ENCODE data around the gene ALKBH1. TPM values are rescaled to one million over a fixed set of nuclear protein-coding genes. Genes with fewer than 3 reads are reported as not detected.

ALKBH1 gene
- total RNA-seq, 6 donors from 2014 or later, result 6.3 to 10.8 (median 9.0) TPM

- Histone ChIP-seq H3K4me3 (no peak overlapping the region), H3K27ac (no peak overlapping the region), H3K27me3 (no peaks in the 10 kb centered on the region), H3K4me1 (peaks cover 15 to 24% (median 18%) of the 10 kb centered on the region in 4 donors), H3K9me3 (no peaks in the 10 kb centered on the region), H3K36me3 (no peaks in the 10 kb centered on the region)
- TF ChIP-seq POLR2AphosphoS5 (IDR thresholded peaks at IDR 0.05) (no peak), POLR2A (IDR thresholded peaks at IDR 0.05) (no peak), EP300 (IDR thresholded peaks at IDR 0.05) (no peak), CTCF (IDR thresholded peaks at IDR 0.05) (no peak)
- DNase-seq (no peak), ATAC-seq (ENCODE audit: low FRiP score in 2 of 2) (no peak)
- WGBS, 2 donors, result 66 to 75% methylated on average over 15 of the region's 15 CpGs
Measured at GRCh38 chr14:77645520-77646230, 62.1 kb downstream of the ALKBH1 start.

GRCh38 chr14:77642407-77642806 is 65.4 kb downstream of the ALKBH1 start:
- TF ChIP-seq POLR2A (IDR thresholded peaks at IDR 0.05) (no peak), POLR2AphosphoS5 (IDR thresholded peaks at IDR 0.05) (no peak), CTCF (IDR thresholded peaks at IDR 0.05) (no peak), EP300 (IDR thresholded peaks at IDR 0.05) (no peak)
- peak overlapping the region; percentile 81 to 94 (median 86) for H3K27ac ChIP-seq
- H3K27me3 ChIP-seq, result no peaks in the 10 kb centered on the region
- H3K4me1 ChIP-seq, result peaks cover 15 to 27% (median 18%) of the 10 kb centered on the region in 4 donors
- DNase-seq, result no peak
- H3K36me3 ChIP-seq, result no peaks in the 10 kb centered on the region
- no peak for ATAC-seq (ENCODE audit: low FRiP score in 2 of 2)
- peak overlapping the region in 3 of 4 donors; percentile 40 to 62 (median 59) for H3K4me3 ChIP-seq
- 47 to 57% methylated on average over 7 of the region's 7 CpGs for WGBS, 2 donors
- H3K9me3 ChIP-seq, result no peaks in the 10 kb centered on the region

GRCh38 chr14:77641534-77642341 is 66.1 kb downstream of the ALKBH1 start:
- WGBS, 2 donors, result 3 to 17% methylated on average over 47 of the region's 47 CpGs
- peak overlapping the region; percentile 81 to 94 (median 86) for H3K27ac ChIP-seq
- TF ChIP-seq POLR2A (IDR thresholded peaks at IDR 0.05) (peak in 2 of 4 donors; percentile 20 to 72), CTCF (IDR thresholded peaks at IDR 0.05) (no peak), EP300 (IDR thresholded peaks at IDR 0.05) (peak in 1 of 4 donors; percentile 52), POLR2AphosphoS5 (IDR thresholded peaks at IDR 0.05) (peak; percentile 5 to 38)
- no peaks in the 10 kb centered on the region for H3K9me3 ChIP-seq
- DNase-seq (peak; percentile 82 to 92), ATAC-seq (ENCODE audit: low FRiP score in 2 of 2) (peak; percentile 82 to 94)
- H3K36me3 ChIP-seq, result no peaks in the 10 kb centered on the region
- H3K4me1 ChIP-seq, result peaks cover 15 to 27% (median 18%) of the 10 kb centered on the region in 4 donors
- no peaks in the 10 kb centered on the region for H3K27me3 ChIP-seq
- peak overlapping the region; percentile 20 to 62 (median 50) for H3K4me3 ChIP-seq

- Histone ChIP-seq H3K4me1 (peaks cover 15 to 27% (median 18%) of the 10 kb centered on the region in 4 donors), H3K27ac (peak overlapping the region; percentile 81 to 94 (median 86)), H3K27me3 (no peaks in the 10 kb centered on the region), H3K4me3 (peak overlapping the region in 3 of 4 donors; percentile 40 to 62 (median 59)), H3K9me3 (no peaks in the 10 kb centered on the region), H3K36me3 (no peaks in the 10 kb centered on the region)
- 52 to 59% methylated on average over 16 of the region's 16 CpGs for WGBS, 2 donors
- no peak for TF ChIP-seq POLR2AphosphoS5 (IDR thresholded peaks at IDR 0.05)
- TF ChIP-seq POLR2A (IDR thresholded peaks at IDR 0.05), result no peak
- TF ChIP-seq CTCF (IDR thresholded peaks at IDR 0.05), result no peak
- no peak for TF ChIP-seq EP300 (IDR thresholded peaks at IDR 0.05)
- DNase-seq, result no peak
- ATAC-seq (ENCODE audit: low FRiP score in 2 of 2), result peak; percentile 16 to 41
Measured at GRCh38 chr14:77640756-77641533, 66.9 kb downstream of the ALKBH1 start.
